Mesendoderm (in vitro differentiated cells): ENCODE data around the gene ACKR2.

Experiments
- DNase-seq: peaks from one replicate; pipeline ENCODE4 v3.0.0; 2013
- H2AK5ac ChIP-seq: 2 replicates; pipeline ENCODE4 v1.6.1; 2013; ENCODE audit warnings: low read length, inconsistent platforms
- H2BK120ac ChIP-seq: 2 replicates; pipeline ENCODE4 v1.6.1; 2013; ENCODE audit warnings: low read depth, mild to moderate bottlenecking, low read length, moderate library complexity, mixed read lengths
- H2BK15ac ChIP-seq: replicated peaks from 2 replicates; pipeline ENCODE4 v1.6.1; 2013; ENCODE audit warnings: low read depth, mild to moderate bottlenecking, moderate library complexity
- H2BK5ac ChIP-seq: 2 replicates; pipeline ENCODE4 v1.6.1; 2013; ENCODE audit warnings: low read length, inconsistent platforms
- H3K18ac ChIP-seq: 2 replicates; pipeline ENCODE4 v1.6.1; 2013; ENCODE audit warnings: mild to moderate bottlenecking, low read length, mixed read lengths
- H3K23ac ChIP-seq: one replicate; pipeline ENCODE4 v1.6.1; 2013; ENCODE audit warnings: low read length
- H3K27ac ChIP-seq: 2 replicates; pipeline ENCODE4 v1.5.1; 2013; ENCODE audit warnings: low read depth, mild to moderate bottlenecking, inconsistent platforms, low read length, moderate library complexity
- H3K27me3 ChIP-seq: 2 replicates; pipeline ENCODE4 v1.6.1; 2013; ENCODE audit warnings: low read length, control low read depth, mild to moderate bottlenecking, inconsistent platforms; ENCODE audit not compliant: insufficient read depth, poor library complexity
- H3K36me3 ChIP-seq: 2 replicates; pipeline ENCODE4 v1.6.1; 2013; ENCODE audit warnings: low read length, inconsistent platforms; ENCODE audit not compliant: control insufficient read depth, insufficient read depth
- H3K4ac ChIP-seq: one replicate; pipeline ENCODE4 v1.6.1; 2013; ENCODE audit warnings: low read depth, mild to moderate bottlenecking, low read length, moderate library complexity
- H3K4me1 ChIP-seq: 2 replicates; pipeline ENCODE4 v1.6.1; 2013; ENCODE audit warnings: low read depth, low read length, inconsistent platforms; ENCODE audit not compliant: control insufficient read depth
- H3K4me2 ChIP-seq: 2 replicates; pipeline ENCODE4 v1.6.1; 2013; ENCODE audit warnings: low read length
- H3K4me3 ChIP-seq: 2 replicates; pipeline ENCODE4 v1.5.1; 2013; ENCODE audit warnings: mild to moderate bottlenecking, low read length
- H3K56ac ChIP-seq: one replicate; pipeline ENCODE4 v1.6.1; 2013; ENCODE audit warnings: low read length
- H3K79me1 ChIP-seq: 2 replicates; pipeline ENCODE4 v1.6.1; 2013; ENCODE audit warnings: low read length, inconsistent platforms
- H3K79me2 ChIP-seq: 2 replicates; pipeline ENCODE4 v1.6.1; 2013; ENCODE audit warnings: mild to moderate bottlenecking, low read length; ENCODE audit not compliant: control insufficient read depth, insufficient read depth
- H3K9ac ChIP-seq: 2 replicates; pipeline ENCODE4 v1.6.1; 2013; ENCODE audit warnings: low read length, inconsistent platforms
- H4K5ac ChIP-seq: one replicate; pipeline ENCODE4 v1.6.1; 2013; ENCODE audit warnings: low read length
- H4K8ac ChIP-seq: one replicate; pipeline ENCODE4 v1.6.1; 2013; ENCODE audit warnings: low read depth, mild to moderate bottlenecking, control low read depth, low read length, moderate library complexity
- WGBS: extraction: QIAGEN DNeasy Blood & Tissue Kit; methylation state at CpG from one replicate; pipeline ENCODE4 v1.1.7; 2013; ENCODE audit warnings: low lambda C conversion rate, missing lambda C conversion rate; ENCODE audit not compliant: insufficient coverage; ENCODE audit errors: extremely low coverage; 5-methylcytosine and 5-hydroxymethylcytosine counted together

ACKR2 gene

GRCh38 chr3:42891042-42891441 is 81.8 kb downstream of the ACKR2 start:
- DNase-seq, result peak; percentile 84
- H3K79me1 ChIP-seq, result no peaks in the 10 kb centered on the region
- H3K4me1 ChIP-seq, result peaks cover 8% of the 10 kb centered on the region
- no peak overlapping the region for H3K4ac ChIP-seq
- no peaks in the 10 kb centered on the region for H3K79me2 ChIP-seq
- no peak overlapping the region for H3K4me2 ChIP-seq
- H3K36me3 ChIP-seq, result no peaks in the 10 kb centered on the region
- H3K27ac ChIP-seq, result no peak overlapping the region
- no peak overlapping the region for H4K8ac ChIP-seq
- H3K23ac ChIP-seq, result no peak overlapping the region
- WGBS, result no CpG with 5 or more reads among the region's 2 CpGs
- H2BK120ac ChIP-seq, result peak overlapping the region; percentile 45
- H3K4me3 ChIP-seq, result no peak overlapping the region
- peak overlapping the region; percentile 26 for H3K56ac ChIP-seq
- no peaks in the 10 kb centered on the region for H3K27me3 ChIP-seq
- no peak overlapping the region for H2BK15ac ChIP-seq
- H3K9ac ChIP-seq, result no peak overlapping the region
- H4K5ac ChIP-seq, result no peak overlapping the region
- H2AK5ac ChIP-seq, result no peak overlapping the region
- H2BK5ac ChIP-seq, result no peak overlapping the region
- H3K18ac ChIP-seq, result no peak overlapping the region

- no peak overlapping the region for H3K23ac ChIP-seq
- no peak overlapping the region for H4K8ac ChIP-seq
- no peak overlapping the region for H3K4ac ChIP-seq
- no CpG with 5 or more reads among the region's 1 CpG for WGBS
- peaks cover 5% of the 10 kb centered on the region for H3K4me1 ChIP-seq
- no peak overlapping the region for H3K27ac ChIP-seq
- no peak overlapping the region for H3K4me2 ChIP-seq
- no peaks in the 10 kb centered on the region for H3K36me3 ChIP-seq
- no peak for DNase-seq
- no peak overlapping the region for H4K5ac ChIP-seq
- no peaks in the 10 kb centered on the region for H3K27me3 ChIP-seq
- no peaks in the 10 kb centered on the region for H3K79me2 ChIP-seq
- H3K18ac ChIP-seq, result no peak overlapping the region
- H2AK5ac ChIP-seq, result no peak overlapping the region
- H2BK5ac ChIP-seq, result no peak overlapping the region
- H3K56ac ChIP-seq, result no peak overlapping the region
- H3K79me1 ChIP-seq, result no peaks in the 10 kb centered on the region
- H3K4me3 ChIP-seq, result no peak overlapping the region
- H2BK15ac ChIP-seq, result peak overlapping the region; percentile 85
- H3K9ac ChIP-seq, result no peak overlapping the region
- no peak overlapping the region for H2BK120ac ChIP-seq
These were observed 82.9 kb downstream of the ACKR2 start for GRCh38 chr3:42892169-42892568.

- H3K4ac ChIP-seq, result no peak overlapping the region
- H2AK5ac ChIP-seq, result no peak overlapping the region
- H3K23ac ChIP-seq, result no peak overlapping the region
- no peak overlapping the region for H2BK5ac ChIP-seq
- no peak overlapping the region for H4K5ac ChIP-seq
- no peak overlapping the region for H3K18ac ChIP-seq
- H3K27me3 ChIP-seq, result no peaks in the 10 kb centered on the region
- no peaks in the 10 kb centered on the region for H3K4me1 ChIP-seq
- no CpG with 5 or more reads among the region's 1 CpG for WGBS
- no peak overlapping the region for H2BK15ac ChIP-seq
- no peak overlapping the region for H3K27ac ChIP-seq
- no peak overlapping the region for H3K9ac ChIP-seq
- no peak overlapping the region for H3K56ac ChIP-seq
- H3K36me3 ChIP-seq, result no peaks in the 10 kb centered on the region
- no peak overlapping the region for H4K8ac ChIP-seq
- H3K79me2 ChIP-seq, result no peaks in the 10 kb centered on the region
- no peaks in the 10 kb centered on the region for H3K79me1 ChIP-seq
- no peak overlapping the region for H2BK120ac ChIP-seq
- no peak overlapping the region for H3K4me3 ChIP-seq
- no peak for DNase-seq
- H3K4me2 ChIP-seq, result no peak overlapping the region
These were observed 83.6 kb downstream of the ACKR2 start for GRCh38 chr3:42892807-42893206.

GRCh38 chr3:42894698-42895579 is 85.7 kb downstream of the ACKR2 start:
- no peaks in the 10 kb centered on the region for H3K27me3 ChIP-seq
- H2BK5ac ChIP-seq, result no peak overlapping the region
- no peak overlapping the region for H4K5ac ChIP-seq
- no peak overlapping the region for H2AK5ac ChIP-seq
- no peak overlapping the region for H3K9ac ChIP-seq
- H2BK15ac ChIP-seq, result no peak overlapping the region
- no peaks in the 10 kb centered on the region for H3K36me3 ChIP-seq
- H3K79me1 ChIP-seq, result no peaks in the 10 kb centered on the region
- no peak overlapping the region for H3K56ac ChIP-seq
- no peak overlapping the region for H3K4me2 ChIP-seq
- H4K8ac ChIP-seq, result no peak overlapping the region
- H3K23ac ChIP-seq, result no peak overlapping the region
- no peak overlapping the region for H3K4ac ChIP-seq
- H2BK120ac ChIP-seq, result no peak overlapping the region
- no peaks in the 10 kb centered on the region for H3K79me2 ChIP-seq
- H3K27ac ChIP-seq, result no peak overlapping the region
- DNase-seq, result no peak
- no CpG with 5 or more reads among the region's 3 CpGs for WGBS
- H3K4me1 ChIP-seq, result no peaks in the 10 kb centered on the region
- no peak overlapping the region for H3K18ac ChIP-seq
- H3K4me3 ChIP-seq, result no peak overlapping the region

GRCh38 chr3:42895580-42895868 is 86.3 kb downstream of the ACKR2 start:
- no peak overlapping the region for H2BK5ac ChIP-seq
- no peaks in the 10 kb centered on the region for H3K79me1 ChIP-seq
- no peaks in the 10 kb centered on the region for H3K36me3 ChIP-seq
- no peaks in the 10 kb centered on the region for H3K27me3 ChIP-seq
- peak overlapping the region; percentile 24 for H3K4ac ChIP-seq
- H3K4me1 ChIP-seq, result no peaks in the 10 kb centered on the region
- H3K18ac ChIP-seq, result no peak overlapping the region
- no peak overlapping the region for H2BK15ac ChIP-seq
- no peak overlapping the region for H4K8ac ChIP-seq
- H3K79me2 ChIP-seq, result no peaks in the 10 kb centered on the region
- DNase-seq, result no peak
- no peak overlapping the region for H3K4me3 ChIP-seq
- no peak overlapping the region for H3K4me2 ChIP-seq
- no peak overlapping the region for H2BK120ac ChIP-seq
- no peak overlapping the region for H3K23ac ChIP-seq
- H3K9ac ChIP-seq, result no peak overlapping the region
- H3K27ac ChIP-seq, result no peak overlapping the region
- H4K5ac ChIP-seq, result no peak overlapping the region
- no peak overlapping the region for H3K56ac ChIP-seq
- no peak overlapping the region for H2AK5ac ChIP-seq
